ENCODE data around the gene ERP27. TPM values are rescaled to one million over a fixed set of nuclear protein-coding genes. Genes with fewer than 3 reads are reported as not detected.

ERP27 gene
- 1 to 10 TPM in 1 of 8 experiments, under 1 TPM in 3, not detected in 4; 0.15 to 1.9 (median 0.36) TPM for total RNA-seq

- no peak for ATAC-seq (replicated peaks in 6 of 8)
- WGBS, 10 experiments = 58 to 92% (median 72%) methylated on average over 1 to 3 of the region's 3 CpGs; no CpG with 5 or more reads in 3 of the 10 experiments
- no peak within 1 kb of the TSS for H3K27ac ChIP-seq
- no peak within 1 kb of the TSS for H3K4me3 ChIP-seq
- in situ Hi-C loops (cut with MboI; ENCODE audit: low pct_unique_long_range_greater_than_20kb in 2 of 9, low sequenced_read_pairs in 9 of 9, unreplicated experiment in 9 of 9) = no loop called here
- peaks cover 0 to 2% of the 10 kb centered on the region in 2 donors for H3K4me1 ChIP-seq (replicated peaks in 1 of 2)
Observed at GRCh38 chr12:14938301-14938700, at the start of gene ERP27. Gene ERP27, minus strand, starts transcription at chr12:14938537. Its CDS starts 29 bp downstream, at chr12:14938508.

DNA sequence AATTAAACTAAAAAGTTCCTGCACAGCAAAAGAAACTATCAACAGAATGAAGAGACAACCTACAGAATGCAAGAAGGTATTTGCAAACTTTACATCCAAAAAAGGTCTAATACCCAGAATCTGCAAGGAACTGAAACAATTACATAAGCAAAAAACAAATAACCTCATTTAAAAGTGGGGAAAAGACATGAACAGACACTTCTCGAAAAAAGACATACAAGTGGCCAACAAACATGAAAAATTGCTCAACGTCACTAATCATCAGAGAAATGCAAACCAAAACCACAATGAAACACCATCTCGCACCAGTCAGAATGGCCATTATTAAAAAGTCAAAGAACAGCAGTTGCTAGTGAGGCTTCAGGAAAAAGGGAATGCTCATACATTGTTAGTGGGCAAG lies 49.7 kb upstream of the ERP27 start:
- no peak overlapping the region for H3K4me3 ChIP-seq
- ATAC-seq (replicated peaks in 6 of 8) = no peak
- no peaks in the 10 kb centered on the region for H3K4me1 ChIP-seq (replicated peaks in 1 of 2)
- in situ Hi-C loops (cut with MboI; ENCODE audit: low pct_unique_long_range_greater_than_20kb in 2 of 9, low sequenced_read_pairs in 9 of 9, unreplicated experiment in 9 of 9) = loop anchor here in 3 of 9 experiments (25.0 kb wide), 1 partner anchor 151 kb away; the partner anchor contains the start of gene ART4 (in 3 of the 3)
- 51 to 96% (median 78%) methylated on average over 2 to 3 of the region's 3 CpGs for WGBS, 10 experiments
- H3K27ac ChIP-seq = no peak overlapping the region

- WGBS, 10 experiments = 0 to 92% (median 75%) methylated on average over 2 to 4 of the region's 4 CpGs; no CpG with 5 or more reads in 1 of the 10 experiments
- in situ Hi-C loops (cut with MboI; ENCODE audit: low pct_unique_long_range_greater_than_20kb in 2 of 9, low sequenced_read_pairs in 9 of 9, unreplicated experiment in 9 of 9) = loop anchor here in 3 of 9 experiments (25.0 kb wide), 1 partner anchor 149 kb away; the partner anchor contains the start of gene ART4 (in 3 of the 3)
Observed at GRCh38 chr12:14986449-14986848, 48.1 kb upstream of the ERP27 start.

DNA sequence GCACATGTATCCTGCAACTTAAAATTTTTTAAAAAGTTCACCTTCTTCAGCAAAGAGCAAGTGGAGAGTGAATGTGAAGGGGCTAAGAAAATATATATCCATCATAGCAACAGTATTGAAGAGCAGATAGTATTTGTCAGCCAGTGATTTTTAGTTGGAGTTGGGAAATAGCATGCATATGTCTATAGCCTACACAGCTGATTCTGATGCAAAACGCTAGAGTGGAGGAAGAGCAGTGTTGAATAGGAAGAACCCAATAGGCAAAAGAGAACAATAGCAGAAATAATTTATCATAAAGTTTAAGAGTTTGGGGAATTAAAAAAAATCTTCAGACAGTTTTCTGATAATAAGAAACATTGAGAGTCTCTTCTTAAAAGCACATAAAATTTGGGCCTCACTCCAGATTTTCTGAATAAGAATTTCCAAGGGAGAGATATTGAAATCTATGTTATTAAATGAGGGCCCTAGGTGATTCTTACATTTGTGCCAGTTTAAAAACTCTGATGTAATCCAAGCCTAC lies 46.5 kb upstream of the ERP27 start:
- no peak for ATAC-seq (replicated peaks in 6 of 8)
- Histone ChIP-seq H3K27ac (no peak overlapping the region), H3K4me3 (no peak overlapping the region), H3K4me1 (replicated peaks in 1 of 2) (no peaks in the 10 kb centered on the region)
- in situ Hi-C loops (cut with MboI; ENCODE audit: low pct_unique_long_range_greater_than_20kb in 2 of 9, low sequenced_read_pairs in 9 of 9, unreplicated experiment in 9 of 9) = loop anchor here in 3 of 9 experiments (25.0 kb wide), 1 partner anchor 148 kb away; the partner anchor contains the start of gene ART4 (in 3 of the 3)
- WGBS, 10 experiments = 21 to 88% (median 47%) methylated on average over 1 of the region's 1 CpG; no CpG with 5 or more reads in 2 of the 10 experiments

More at GRCh38 chr12:14986449-14986848, 48.1 kb upstream of the ERP27 start:
- no peak for ATAC-seq (replicated peaks in 6 of 8)
- H3K27ac ChIP-seq = no peak overlapping the region
- H3K4me3 ChIP-seq = no peak overlapping the region
- H3K4me1 ChIP-seq (replicated peaks in 1 of 2) = no peaks in the 10 kb centered on the region

DNA sequence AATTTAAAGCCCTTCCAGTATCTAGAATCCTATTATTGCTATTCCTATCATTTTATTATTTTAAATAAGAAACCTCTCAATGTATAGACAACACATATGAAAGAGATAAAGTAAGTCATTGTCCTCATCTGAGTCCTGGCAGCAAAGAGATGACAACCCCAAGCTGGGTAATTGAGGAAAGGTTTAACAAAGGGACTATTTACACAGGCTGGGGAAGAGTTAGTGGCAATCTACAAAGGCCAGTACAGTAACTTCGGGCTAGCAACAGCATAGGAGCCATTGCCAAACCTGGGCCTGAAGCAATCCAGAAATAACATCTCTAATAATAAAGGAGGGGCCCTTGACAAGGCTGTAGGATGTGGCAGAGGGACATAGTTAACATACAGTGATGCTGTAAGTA lies 45.7 kb upstream of the ERP27 start:
- 0 to 100% (median 73%) methylated on average over 1 of the region's 1 CpG; no CpG with 5 or more reads in 6 of the 10 experiments for WGBS, 10 experiments
- no peak for ATAC-seq (replicated peaks in 6 of 8)
- Histone ChIP-seq H3K4me1 (replicated peaks in 1 of 2) (no peaks in the 10 kb centered on the region), H3K27ac (no peak overlapping the region), H3K4me3 (no peak overlapping the region)
- in situ Hi-C loops (cut with MboI; ENCODE audit: low pct_unique_long_range_greater_than_20kb in 2 of 9, low sequenced_read_pairs in 9 of 9, unreplicated experiment in 9 of 9) = loop anchor here in 3 of 9 experiments (25.0 kb wide), 1 partner anchor 147 kb away; the partner anchor contains the start of gene ART4 (in 3 of the 3)

DNA sequence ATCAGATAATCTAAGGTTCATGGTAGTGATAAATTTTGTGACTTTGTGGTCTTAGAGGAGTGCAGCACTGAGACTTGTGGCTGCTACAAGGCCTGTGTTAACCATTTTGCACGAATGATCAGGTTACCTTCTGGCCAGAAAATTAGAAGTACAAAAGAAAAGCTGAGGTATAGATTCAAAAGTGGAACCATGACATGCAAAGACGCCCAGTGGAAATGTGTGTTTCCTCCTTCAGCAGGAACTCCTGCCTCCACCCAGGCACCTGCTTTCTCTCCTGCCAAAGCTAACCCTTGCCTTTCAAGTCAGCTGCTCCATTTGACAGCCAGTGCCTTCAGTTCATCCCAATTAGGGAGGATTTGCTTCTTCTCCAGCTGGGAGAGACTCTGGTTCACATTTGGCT lies 44.7 kb upstream of the ERP27 start:
- WGBS, 10 experiments = 58 to 83% (median 79%) methylated on average over 1 to 2 of the region's 2 CpGs; no CpG with 5 or more reads in 2 of the 10 experiments
- ATAC-seq (replicated peaks in 6 of 8) = no peak
- in situ Hi-C loops (cut with MboI; ENCODE audit: low pct_unique_long_range_greater_than_20kb in 2 of 9, low sequenced_read_pairs in 9 of 9, unreplicated experiment in 9 of 9) = loop anchor here in 3 of 9 experiments (25.0 kb wide), 1 partner anchor 146 kb away; the partner anchor contains the start of gene ART4 (in 3 of the 3)
- Histone ChIP-seq H3K4me3 (no peak overlapping the region), H3K4me1 (replicated peaks in 1 of 2) (no peaks in the 10 kb centered on the region), H3K27ac (no peak overlapping the region)

- 60 to 100% (median 83%) methylated on average over 1 of the region's 1 CpG; no CpG with 5 or more reads in 5 of the 10 experiments for WGBS, 10 experiments
- in situ Hi-C loops (cut with MboI; ENCODE audit: low pct_unique_long_range_greater_than_20kb in 2 of 9, low sequenced_read_pairs in 9 of 9, unreplicated experiment in 9 of 9) = loop anchor here in 3 of 9 experiments (25.0 kb wide), 1 partner anchor 145 kb away; the partner anchor contains the start of gene ART4 (in 3 of the 3)
- no peak for ATAC-seq (replicated peaks in 6 of 8)
- Histone ChIP-seq H3K27ac (no peak overlapping the region), H3K4me1 (replicated peaks in 1 of 2) (no peaks in the 10 kb centered on the region), H3K4me3 (no peak overlapping the region)
Observed at GRCh38 chr12:14982562-14982961, 44.2 kb upstream of the ERP27 start.

GRCh38 chr12:14981049-14981448 lies 42.7 kb upstream of the ERP27 start:
- ATAC-seq (replicated peaks in 6 of 8) = no peak
- H3K4me1 ChIP-seq (replicated peaks in 1 of 2) = no peaks in the 10 kb centered on the region
- no peak overlapping the region for H3K4me3 ChIP-seq
- in situ Hi-C loops (cut with MboI; ENCODE audit: low pct_unique_long_range_greater_than_20kb in 2 of 9, low sequenced_read_pairs in 9 of 9, unreplicated experiment in 9 of 9) = loop anchor here in 3 of 9 experiments (25.0 kb wide), 1 partner anchor 144 kb away; the partner anchor contains the start of gene ART4 (in 3 of the 3)
- 40 to 100% (median 80%) methylated on average over 1 to 2 of the region's 2 CpGs; no CpG with 5 or more reads in 5 of the 10 experiments for WGBS, 10 experiments
- no peak overlapping the region for H3K27ac ChIP-seq

DNA sequence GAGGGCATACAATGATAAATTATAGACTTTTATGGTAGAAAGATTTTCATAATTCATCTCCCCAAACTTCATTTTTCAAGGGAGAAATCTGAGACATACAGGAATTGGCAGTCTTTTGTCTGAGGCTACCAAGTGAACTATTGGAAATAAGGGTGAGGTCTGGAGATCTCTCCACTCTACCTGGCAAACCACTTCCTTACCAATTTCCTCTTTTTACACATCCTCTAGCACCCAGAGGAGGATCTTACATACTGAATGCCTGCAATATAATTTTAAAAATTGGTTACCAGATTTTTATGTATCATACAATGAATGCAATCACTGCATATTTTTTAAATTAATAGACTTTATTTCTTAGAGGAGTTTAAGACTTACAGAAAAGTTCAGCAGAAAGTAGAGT lies 41.1 kb upstream of the ERP27 start:
- H3K27ac ChIP-seq = no peak overlapping the region
- H3K4me3 ChIP-seq = no peak overlapping the region
- ATAC-seq (replicated peaks in 6 of 8) = no peak
- in situ Hi-C loops (cut with MboI; ENCODE audit: low pct_unique_long_range_greater_than_20kb in 2 of 9, low sequenced_read_pairs in 9 of 9, unreplicated experiment in 9 of 9) = loop anchor here in 3 of 9 experiments (25.0 kb wide), 1 partner anchor 142 kb away; the partner anchor contains the start of gene ART4 (in 3 of the 3)
- H3K4me1 ChIP-seq (replicated peaks in 1 of 2) = no peaks in the 10 kb centered on the region

DNA sequence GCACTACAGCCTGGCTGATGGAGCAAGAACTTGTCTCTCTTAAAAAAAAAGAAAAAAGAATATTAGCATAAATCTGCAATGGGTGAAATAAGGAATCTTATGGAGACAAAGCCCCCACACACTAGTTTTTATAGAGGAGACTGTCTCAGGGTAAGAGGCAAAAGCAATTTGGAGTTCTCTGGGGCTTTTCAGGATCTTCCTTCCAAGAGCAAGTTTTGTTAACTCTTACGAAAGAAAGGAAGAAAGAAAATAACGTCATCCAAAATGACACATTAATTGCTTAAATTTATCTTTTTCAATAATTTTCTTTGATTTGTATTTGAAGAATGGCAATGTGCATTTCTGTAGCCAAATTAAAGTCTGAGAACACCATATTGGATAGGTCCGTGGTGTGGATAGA lies 38.3 kb upstream of the ERP27 start:
- in situ Hi-C loops (cut with MboI; ENCODE audit: low pct_unique_long_range_greater_than_20kb in 2 of 9, low sequenced_read_pairs in 9 of 9, unreplicated experiment in 9 of 9) = loop anchor here in 3 of 9 experiments (25.0 kb wide), 1 partner anchor 139 kb away; the partner anchor contains the start of gene ART4 (in 3 of the 3)

GRCh38 chr12:14975457-14975856 lies 37.1 kb upstream of the ERP27 start:
- in situ Hi-C loops (cut with MboI; ENCODE audit: low pct_unique_long_range_greater_than_20kb in 2 of 9, low sequenced_read_pairs in 9 of 9, unreplicated experiment in 9 of 9) = loop anchor here in 3 of 9 experiments (25.0 kb wide), 1 partner anchor 138 kb away; the partner anchor contains the start of gene ART4 (in 3 of the 3)
- 76 to 100% (median 100%) methylated on average over 1 to 4 of the region's 4 CpGs; no CpG with 5 or more reads in 2 of the 10 experiments for WGBS, 10 experiments
- ATAC-seq (replicated peaks in 6 of 8) = no peak
- no peak overlapping the region for H3K4me3 ChIP-seq
- H3K27ac ChIP-seq = no peak overlapping the region
- no peaks in the 10 kb centered on the region for H3K4me1 ChIP-seq (replicated peaks in 1 of 2)

More for the DNA sequence above, 38.3 kb upstream of the ERP27 start:
- 24 to 100% (median 75%) methylated on average over 2 to 3 of the region's 3 CpGs; no CpG with 5 or more reads in 3 of the 10 experiments for WGBS, 10 experiments
- no peak for ATAC-seq (replicated peaks in 6 of 8)
- Histone ChIP-seq H3K4me1 (replicated peaks in 1 of 2) (no peaks in the 10 kb centered on the region), H3K27ac (no peak overlapping the region), H3K4me3 (no peak overlapping the region)

DNA sequence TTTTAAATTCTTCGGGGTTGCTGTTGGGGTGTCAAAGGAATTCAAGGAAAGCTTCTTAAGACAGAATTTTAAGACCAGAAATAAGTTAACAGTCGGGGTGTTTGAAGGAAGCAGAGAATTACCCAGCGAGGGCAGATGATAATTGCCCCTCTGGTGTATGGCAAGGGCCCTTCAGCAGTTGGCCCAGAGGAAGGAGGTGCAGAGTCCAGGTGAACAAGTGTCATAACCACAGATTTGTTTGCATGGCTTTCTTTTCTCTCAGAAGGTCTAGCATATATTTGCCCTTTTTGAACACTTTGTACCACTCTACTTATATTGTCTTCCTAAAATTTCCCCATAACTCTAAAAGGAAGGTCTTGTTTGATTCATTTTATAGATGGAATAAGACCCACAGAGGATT lies 36.3 kb upstream of the ERP27 start:
- in situ Hi-C loops (cut with MboI; ENCODE audit: low pct_unique_long_range_greater_than_20kb in 2 of 9, low sequenced_read_pairs in 9 of 9, unreplicated experiment in 9 of 9) = loop anchor here in 3 of 9 experiments (25.0 kb wide), 1 partner anchor 137 kb away; the partner anchor contains the start of gene ART4 (in 3 of the 3)

DNA sequence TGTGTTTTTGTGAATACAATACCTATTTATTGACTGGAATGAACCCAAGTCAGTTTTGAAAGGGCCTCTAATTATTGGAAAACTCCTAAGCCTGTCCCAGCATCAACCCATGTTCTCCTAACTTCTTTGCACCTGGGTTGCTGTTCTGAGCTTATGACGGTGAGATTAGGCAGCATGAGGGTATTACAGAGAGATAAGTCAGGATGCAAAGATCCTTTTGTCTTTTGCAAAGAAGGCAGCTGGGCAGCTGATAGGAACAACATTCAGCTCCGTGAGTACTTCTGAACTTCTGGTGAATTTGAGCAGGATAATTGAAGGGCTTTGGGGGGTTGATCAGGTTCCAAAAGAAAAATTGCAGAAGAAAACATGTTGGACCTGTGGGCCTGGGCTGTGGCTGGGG lies 34.5 kb upstream of the ERP27 start, which contains the start of gene PDE6H:
Gene PDE6H (plus strand): TSS at position 227 of the 400 bp plus-strand sequence. CDS start 4,971 bp downstream, outside the sequence.
- no peak for ATAC-seq (replicated peaks in 6 of 8)
- Histone ChIP-seq H3K4me3 (no peak within 1 kb of the TSS), H3K27ac (no peak within 1 kb of the TSS), H3K4me1 (replicated peaks in 1 of 2) (no peaks in the 10 kb centered on the region)
- WGBS, 10 experiments = 47 to 100% (median 82%) methylated on average over 1 to 2 of the region's 2 CpGs
- in situ Hi-C loops (cut with MboI; ENCODE audit: low pct_unique_long_range_greater_than_20kb in 2 of 9, low sequenced_read_pairs in 9 of 9, unreplicated experiment in 9 of 9) = no loop called here

More for the DNA sequence above, 36.3 kb upstream of the ERP27 start:
- Histone ChIP-seq H3K4me1 (replicated peaks in 1 of 2) (no peaks in the 10 kb centered on the region), H3K27ac (no peak overlapping the region), H3K4me3 (no peak overlapping the region)
- 42 to 90% (median 72%) methylated on average over 1 to 3 of the region's 3 CpGs for WGBS, 10 experiments
- no peak for ATAC-seq (replicated peaks in 6 of 8)
